ENCODE data around the gene SLC35B1.

The SLC35B1 gene

DNA sequence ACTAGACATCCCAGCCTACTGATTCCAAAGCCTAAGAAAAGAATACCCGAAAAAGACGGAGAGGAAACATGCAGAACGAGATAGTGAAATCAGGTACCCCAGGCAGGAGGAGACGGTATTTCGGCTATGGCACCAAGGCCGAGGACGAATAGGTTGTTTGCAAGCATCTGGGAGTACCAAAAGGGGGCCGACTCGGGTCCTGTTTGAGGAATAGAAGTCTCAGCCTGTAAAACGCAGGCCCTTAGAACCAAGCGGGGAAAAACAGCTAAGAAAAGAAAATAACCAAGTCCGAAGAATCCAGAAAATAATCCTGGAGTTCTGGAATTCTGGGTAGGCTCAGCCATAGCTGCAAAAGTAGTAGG, 537 bp downstream of the SLC35B1 start:
- H3K4me3 ChIP-seq (ENCODE audit: low read length), result peak overlapping the region; percentile 94
- DNase-seq (ENCODE audit: low read depth, low spot score), result no peak

DNA sequence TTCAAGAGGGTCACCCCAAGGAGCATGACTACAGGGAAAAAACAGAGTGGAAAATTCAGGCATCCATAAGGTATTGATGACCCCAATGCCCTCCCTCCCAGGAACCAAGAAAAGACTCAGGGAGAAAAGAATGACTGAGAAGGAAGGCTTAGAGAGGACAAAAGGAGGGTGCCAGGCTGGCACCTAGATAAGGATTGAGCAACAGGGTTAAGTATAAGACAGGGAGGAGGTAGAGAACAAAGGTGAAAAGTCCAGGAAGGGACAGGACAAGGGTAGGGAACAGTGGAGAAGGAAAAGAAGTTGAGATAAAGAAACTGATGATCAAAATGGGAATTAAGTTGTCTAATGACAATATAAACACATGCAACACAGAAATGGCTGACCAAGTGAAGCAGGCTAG, 2.5 kb downstream of the SLC35B1 start:
- H3K4me3 ChIP-seq (ENCODE audit: low read length), result no peak overlapping the region
- DNase-seq (ENCODE audit: low read depth, low spot score), result no peak

DNA sequence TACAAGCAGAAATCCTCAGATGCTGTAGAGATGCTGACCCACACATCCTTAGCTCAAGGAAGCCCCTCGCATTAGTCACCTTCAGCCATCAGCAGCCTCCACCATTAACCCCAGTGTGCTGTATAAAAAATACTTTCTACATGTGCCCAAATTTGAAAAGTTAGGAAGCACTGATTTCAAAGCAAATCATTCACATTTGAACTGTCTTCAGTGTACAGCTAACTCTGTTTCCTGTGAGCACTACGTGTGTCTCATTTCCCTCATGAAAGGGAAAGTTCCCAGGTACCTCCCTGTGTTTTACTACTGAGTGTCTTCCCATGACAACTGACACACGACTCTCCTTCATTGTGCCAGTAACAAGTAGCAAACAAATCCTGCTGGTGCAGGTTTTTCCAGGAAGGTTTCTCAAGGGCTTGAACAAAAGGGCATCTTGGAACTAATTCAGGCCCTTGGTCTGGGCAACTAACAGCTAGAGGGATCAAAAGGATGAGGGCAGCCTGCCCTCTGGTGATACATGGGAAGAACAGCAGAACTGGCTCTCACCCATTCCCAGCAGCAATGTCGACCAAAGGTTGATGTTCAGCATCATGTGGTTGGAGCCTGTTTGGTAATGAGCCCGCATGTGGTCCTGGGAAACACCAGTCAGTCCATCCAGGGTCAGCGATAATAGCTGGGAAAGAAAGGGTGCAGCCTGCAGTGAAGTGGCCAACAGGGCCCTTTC, 4.0 kb downstream of the SLC35B1 start:
- no peak overlapping the region for H3K4me3 ChIP-seq (ENCODE audit: low read length)
- peak; percentile 53 for DNase-seq (ENCODE audit: low read depth, low spot score)

DNA sequence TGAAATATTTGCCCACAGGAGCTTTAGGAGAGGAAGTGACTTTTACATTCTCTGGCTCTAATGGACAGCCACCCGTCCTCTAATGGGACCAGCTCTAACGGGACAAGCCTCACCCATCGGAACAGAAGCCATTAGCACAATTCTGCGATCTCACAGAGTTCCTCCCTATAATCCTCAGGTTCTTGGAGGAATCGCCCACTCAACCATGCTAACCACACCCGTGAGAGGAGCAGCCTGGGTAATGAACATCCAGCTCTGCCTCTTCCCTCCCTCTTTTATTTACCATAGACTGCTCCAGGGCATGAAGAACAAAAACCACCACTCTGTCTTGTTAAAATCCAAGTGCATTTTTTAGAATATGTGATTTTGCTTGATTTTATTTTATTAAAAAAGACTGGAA, 6.8 kb downstream of the SLC35B1 start:
- no peak for DNase-seq (ENCODE audit: low read depth, low spot score)

DNA sequence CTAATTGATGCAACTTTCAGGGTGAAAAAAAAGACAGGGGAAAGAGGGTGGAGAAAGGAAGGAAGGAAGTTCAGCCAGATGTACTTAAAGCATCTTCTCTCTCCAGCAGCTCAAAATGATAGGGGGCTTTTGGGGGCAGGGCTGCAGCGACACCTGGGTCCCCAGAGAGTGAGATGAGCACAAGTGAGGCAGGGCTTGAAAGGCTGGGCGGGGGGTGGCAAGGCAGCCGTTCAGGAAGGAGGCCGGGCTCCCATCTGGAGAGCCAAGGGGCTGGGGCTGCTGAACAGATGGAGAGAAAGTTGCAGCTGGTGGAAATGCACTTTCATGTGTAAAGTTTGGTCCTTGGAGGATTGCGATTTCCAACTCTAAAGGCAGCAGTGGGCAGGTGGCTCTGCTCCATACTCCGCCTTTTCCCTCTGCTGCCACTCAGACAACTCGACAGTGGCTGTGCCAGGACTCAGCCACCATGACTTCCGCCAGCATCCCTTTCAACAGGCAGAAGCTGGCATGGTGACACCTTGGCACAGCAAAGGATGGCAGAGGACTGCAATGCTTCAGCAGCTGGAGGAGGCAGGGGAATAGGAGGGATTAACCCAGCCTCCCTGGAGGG, 7.7 kb downstream of the SLC35B1 start:
- no peak overlapping the region for H3K4me3 ChIP-seq (ENCODE audit: low read length)
- no peak for DNase-seq (ENCODE audit: low read depth, low spot score)

More for the DNA sequence above, 6.8 kb downstream of the SLC35B1 start:
- H3K4me3 ChIP-seq (ENCODE audit: low read length), result no peak overlapping the region

DNA sequence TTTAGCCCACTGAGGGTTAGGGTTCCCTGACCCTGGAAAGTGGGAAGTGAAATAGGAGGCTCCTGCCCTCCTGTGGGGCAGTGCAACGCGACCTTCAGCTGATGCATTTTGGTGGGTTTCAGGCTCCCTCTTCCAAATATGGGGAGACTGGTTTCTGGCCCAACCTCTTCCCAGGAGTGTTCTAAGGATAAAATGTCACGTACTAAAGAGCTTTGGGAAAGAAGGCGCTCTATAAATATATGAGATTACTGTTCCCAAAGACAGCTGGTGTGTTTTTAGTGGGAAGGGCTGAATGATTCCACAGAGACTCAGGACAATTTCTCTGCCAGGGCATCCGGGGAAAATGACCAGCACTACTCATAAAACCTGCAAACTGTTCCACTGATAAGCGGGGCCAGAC, 9.8 kb downstream of the SLC35B1 start:
- no peak overlapping the region for H3K4me3 ChIP-seq (ENCODE audit: low read length)
- DNase-seq (ENCODE audit: low read depth, low spot score), result no peak

GRCh38 chr17:49696233-49696761, 11.5 kb downstream of the SLC35B1 start:
- no peak overlapping the region for H3K4me3 ChIP-seq (ENCODE audit: low read length)
- DNase-seq (ENCODE audit: low read depth, low spot score), result peak; percentile 48

GRCh38 chr17:49695698-49696232, 12.0 kb downstream of the SLC35B1 start:
- no peak for DNase-seq (ENCODE audit: low read depth, low spot score)
- no peak overlapping the region for H3K4me3 ChIP-seq (ENCODE audit: low read length)

- no peak overlapping the region for H3K4me3 ChIP-seq (ENCODE audit: low read length)
- peak; percentile 48 for DNase-seq (ENCODE audit: low read depth, low spot score)
Observed at GRCh38 chr17:49694847-49695697, 12.7 kb downstream of the SLC35B1 start.

- no peak overlapping the region for H3K4me3 ChIP-seq (ENCODE audit: low read length)
- no peak for DNase-seq (ENCODE audit: low read depth, low spot score)
Observed at GRCh38 chr17:49692751-49693150, 15.0 kb downstream of the SLC35B1 start.

GRCh38 chr17:49691677-49692191, 16.0 kb downstream of the SLC35B1 start:
- no peak overlapping the region for H3K4me3 ChIP-seq (ENCODE audit: low read length)
- DNase-seq (ENCODE audit: low read depth, low spot score), result no peak

GRCh38 chr17:49691086-49691676, 16.6 kb downstream of the SLC35B1 start:
- no peak for DNase-seq (ENCODE audit: low read depth, low spot score)
- H3K4me3 ChIP-seq (ENCODE audit: low read length), result no peak overlapping the region

- no peak overlapping the region for H3K4me3 ChIP-seq (ENCODE audit: low read length)
- no peak for DNase-seq (ENCODE audit: low read depth, low spot score)
Observed at GRCh38 chr17:49690256-49690655, 17.5 kb downstream of the SLC35B1 start.

DNA sequence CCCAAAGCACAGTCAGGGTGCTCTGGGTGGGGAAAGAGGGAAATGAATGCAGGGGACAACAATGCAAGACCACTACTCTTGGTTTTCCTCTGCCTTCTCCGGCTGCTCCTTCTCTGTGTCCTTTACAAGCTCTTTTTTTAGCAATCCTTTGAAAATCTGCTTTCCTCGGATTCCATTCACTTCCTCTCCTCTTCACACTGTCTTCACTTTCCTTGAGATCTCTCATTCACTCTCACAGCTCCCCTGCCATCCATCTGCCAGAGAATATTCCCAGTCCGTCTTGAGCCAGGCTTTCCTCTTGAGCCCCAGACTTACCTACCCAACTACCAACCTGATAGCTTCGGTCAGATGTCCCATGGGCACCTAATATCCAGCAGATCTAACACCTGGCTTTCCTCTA, 18.9 kb downstream of the SLC35B1 start:
- no peak for DNase-seq (ENCODE audit: low read depth, low spot score)
- no peak overlapping the region for H3K4me3 ChIP-seq (ENCODE audit: low read length)

DNA sequence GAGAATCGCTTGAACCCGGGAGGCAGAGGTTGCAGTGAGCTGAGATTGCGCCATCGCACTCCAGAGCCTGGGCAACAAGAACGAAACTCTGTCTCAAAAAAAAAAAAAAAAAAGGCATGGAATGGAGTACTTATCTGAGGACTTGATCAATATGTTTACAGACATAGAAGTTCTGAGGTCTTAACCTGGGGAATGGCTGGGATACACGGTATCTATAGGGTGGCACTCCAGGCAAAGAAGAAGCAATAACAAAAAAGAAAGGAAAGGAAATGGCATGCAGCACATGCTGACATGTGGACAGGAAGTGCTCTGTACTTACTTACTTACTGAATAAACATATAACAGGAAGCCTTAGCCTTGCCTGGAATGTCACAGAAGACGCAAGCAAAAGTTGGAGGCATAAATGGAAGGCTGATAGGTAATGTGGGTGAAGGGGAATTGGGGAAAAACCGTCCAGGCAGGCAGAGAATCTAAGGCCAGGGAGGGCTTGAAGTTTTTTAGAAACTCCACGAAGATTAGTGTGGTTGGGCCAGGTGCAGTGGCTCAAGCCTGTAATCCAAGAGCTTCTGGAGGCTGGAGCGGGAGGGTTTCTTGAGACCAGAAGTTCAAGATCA, 19.8 kb downstream of the SLC35B1 start:
- peak overlapping the region; percentile 6; the same call in 1 of the 2 replicates for H3K4me3 ChIP-seq (ENCODE audit: low read length)
- peak; percentile 58 for DNase-seq (ENCODE audit: low read depth, low spot score)

- H3K4me3 ChIP-seq (ENCODE audit: low read length), result no peak overlapping the region
- no peak for DNase-seq (ENCODE audit: low read depth, low spot score)
Observed at GRCh38 chr17:49681106-49681979, 26.4 kb downstream of the SLC35B1 start.

DNA sequence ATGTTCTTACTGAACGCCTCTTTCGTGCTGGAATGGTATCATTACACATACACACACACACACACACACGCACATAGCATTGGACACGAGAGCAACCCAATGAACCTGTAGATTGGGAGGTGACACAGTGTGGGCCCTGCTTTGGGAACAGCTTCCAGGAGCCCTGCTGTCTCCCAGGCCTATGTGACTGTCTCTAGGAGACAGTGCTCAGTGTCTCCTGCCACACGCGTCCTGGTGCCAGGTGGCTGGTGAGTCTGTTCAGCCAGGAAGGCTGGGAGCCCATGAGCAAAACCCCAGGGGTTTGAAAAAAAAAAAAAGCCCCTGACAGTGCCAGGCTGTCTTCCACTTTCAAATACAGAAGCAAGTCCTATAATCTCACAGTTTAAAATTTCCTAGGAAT, 27.4 kb downstream of the SLC35B1 start:
- no peak overlapping the region for H3K4me3 ChIP-seq (ENCODE audit: low read length)
- no peak for DNase-seq (ENCODE audit: low read depth, low spot score)
